Measurements from ENCODE around the gene TRIM24.

DNA sequence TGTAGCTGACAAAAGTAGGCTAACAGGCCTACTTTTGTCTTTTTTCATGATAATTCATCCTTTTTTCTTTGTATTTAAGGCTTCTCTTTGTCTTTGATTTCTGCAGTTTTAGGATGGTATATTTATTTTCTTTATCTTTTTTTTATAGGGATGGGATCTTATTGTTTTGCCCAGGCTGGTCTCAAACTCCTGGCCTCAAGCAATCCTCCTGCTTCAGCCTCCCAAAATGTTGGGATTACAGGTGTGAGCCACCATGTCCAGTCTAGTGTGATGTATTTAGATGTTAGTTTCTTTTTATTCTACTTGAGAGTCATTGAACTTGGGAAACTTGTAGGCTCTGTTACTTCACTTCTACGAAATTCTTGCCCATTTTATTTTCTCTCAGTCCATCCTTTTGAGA is 35.4 kb downstream of the TRIM24 start:
- TF ChIP-seq EZH2 (IDR thresholded peaks at IDR 0.05; ENCODE audit: borderline replicate concordance) (no peak), EZH2phosphoT487 (IDR thresholded peaks at IDR 0.05; ENCODE audit: low read depth, severe bottlenecking, unreplicated experiment) (no peak)
- TF ChIP-seq, protein P1, sequence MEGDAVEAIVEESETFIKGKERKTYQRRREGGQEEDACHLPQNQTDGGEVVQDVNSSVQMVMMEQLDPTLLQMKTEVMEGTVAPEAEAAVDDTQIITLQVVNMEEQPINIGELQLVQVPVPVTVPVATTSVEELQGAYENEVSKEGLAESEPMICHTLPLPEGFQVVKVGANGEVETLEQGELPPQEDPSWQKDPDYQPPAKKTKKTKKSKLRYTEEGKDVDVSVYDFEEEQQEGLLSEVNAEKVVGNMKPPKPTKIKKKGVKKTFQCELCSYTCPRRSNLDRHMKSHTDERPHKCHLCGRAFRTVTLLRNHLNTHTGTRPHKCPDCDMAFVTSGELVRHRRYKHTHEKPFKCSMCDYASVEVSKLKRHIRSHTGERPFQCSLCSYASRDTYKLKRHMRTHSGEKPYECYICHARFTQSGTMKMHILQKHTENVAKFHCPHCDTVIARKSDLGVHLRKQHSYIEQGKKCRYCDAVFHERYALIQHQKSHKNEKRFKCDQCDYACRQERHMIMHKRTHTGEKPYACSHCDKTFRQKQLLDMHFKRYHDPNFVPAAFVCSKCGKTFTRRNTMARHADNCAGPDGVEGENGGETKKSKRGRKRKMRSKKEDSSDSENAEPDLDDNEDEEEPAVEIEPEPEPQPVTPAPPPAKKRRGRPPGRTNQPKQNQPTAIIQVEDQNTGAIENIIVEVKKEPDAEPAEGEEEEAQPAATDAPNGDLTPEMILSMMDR (IDR thresholded peaks at IDR 0.05; ENCODE audit: poor library complexity), result no peak

Data from hepatocyte (in vitro differentiated cells).